SK-N-DZ (cell line): Measurements from ENCODE around the gene SLCO4A1.

Source experiments
- DNase-seq: peaks from one replicate; pipeline ENCODE4 v3.0.0-alpha.2; 2015; ENCODE audit warnings: low spot score

The SLCO4A1 gene

DNA sequence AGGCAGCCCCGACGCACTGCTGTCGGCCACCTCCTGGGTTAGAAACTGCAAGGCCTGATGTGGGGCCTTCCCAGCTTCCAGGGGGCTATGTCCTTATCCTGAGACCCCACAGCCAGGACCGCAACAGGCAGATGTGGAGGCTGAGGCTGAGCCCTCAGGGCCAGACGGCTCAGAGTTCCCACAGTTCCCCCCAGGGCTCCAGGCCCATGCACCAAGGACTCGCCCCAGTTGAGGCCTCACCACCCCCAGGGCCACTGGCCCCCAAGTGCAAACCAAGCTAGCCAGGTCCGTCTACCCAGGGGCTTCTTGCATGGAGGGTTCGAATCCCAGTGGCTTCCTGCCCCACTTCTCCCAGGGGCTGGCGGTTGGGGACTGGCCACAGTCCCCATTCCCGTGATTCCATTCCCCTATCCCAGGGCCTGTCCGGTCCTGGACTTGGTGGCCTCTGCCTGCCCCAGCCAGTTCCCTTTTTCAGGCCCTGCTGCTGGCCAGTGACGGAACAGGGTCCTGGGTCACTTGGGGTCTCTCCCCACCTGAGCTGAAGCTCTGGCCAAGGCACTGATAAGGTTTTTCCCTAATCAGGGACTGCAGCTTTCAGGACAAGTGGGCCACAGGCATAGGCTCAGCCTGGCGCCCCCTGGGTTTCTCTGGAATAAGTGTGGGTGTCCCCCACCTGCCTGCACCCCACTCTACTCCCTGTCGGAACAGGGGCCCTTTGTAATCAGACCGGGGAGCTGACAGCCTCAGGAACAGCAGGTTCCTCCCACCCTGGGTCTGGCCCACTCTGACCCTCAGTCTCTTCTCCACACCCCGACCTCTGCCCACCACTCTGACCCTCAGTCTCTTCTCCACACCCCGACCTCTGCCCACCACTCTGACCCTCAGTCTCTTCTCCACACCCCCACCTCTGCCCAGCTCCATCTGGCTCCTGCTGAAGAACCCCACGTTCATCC lies 22.0 kb downstream of the SLCO4A1 start:
- no peak for DNase-seq

DNA sequence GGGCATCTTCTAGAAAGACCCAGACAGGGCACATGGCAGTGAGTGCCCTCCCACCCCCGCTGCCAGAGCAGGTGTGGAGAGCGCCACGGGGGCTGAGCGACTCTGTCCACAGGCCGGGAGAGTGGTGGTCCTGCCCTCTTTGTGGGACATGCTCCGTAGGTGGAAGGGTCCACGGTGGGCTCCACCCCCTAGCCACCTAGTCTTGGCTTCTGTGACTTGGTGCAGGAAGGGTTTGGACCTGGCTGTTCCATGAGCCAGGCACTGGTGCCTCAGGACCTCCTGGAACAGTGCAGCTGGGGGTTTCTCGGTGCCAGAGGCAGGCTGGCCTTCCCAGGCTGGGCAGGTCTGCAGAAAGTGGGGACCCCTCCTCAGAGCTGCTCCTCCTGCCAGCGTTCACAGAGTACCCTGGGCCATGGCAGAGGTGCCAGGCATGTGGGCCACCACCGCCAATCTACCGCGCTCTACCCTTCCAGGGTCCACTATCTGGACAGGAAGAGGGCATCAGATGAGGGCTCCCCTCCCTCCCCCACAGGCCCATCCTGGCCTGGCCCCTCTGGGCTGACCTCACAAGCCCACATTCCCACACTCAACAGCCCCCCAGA lies 23.0 kb downstream of the SLCO4A1 start:
- DNase-seq = no peak

DNA sequence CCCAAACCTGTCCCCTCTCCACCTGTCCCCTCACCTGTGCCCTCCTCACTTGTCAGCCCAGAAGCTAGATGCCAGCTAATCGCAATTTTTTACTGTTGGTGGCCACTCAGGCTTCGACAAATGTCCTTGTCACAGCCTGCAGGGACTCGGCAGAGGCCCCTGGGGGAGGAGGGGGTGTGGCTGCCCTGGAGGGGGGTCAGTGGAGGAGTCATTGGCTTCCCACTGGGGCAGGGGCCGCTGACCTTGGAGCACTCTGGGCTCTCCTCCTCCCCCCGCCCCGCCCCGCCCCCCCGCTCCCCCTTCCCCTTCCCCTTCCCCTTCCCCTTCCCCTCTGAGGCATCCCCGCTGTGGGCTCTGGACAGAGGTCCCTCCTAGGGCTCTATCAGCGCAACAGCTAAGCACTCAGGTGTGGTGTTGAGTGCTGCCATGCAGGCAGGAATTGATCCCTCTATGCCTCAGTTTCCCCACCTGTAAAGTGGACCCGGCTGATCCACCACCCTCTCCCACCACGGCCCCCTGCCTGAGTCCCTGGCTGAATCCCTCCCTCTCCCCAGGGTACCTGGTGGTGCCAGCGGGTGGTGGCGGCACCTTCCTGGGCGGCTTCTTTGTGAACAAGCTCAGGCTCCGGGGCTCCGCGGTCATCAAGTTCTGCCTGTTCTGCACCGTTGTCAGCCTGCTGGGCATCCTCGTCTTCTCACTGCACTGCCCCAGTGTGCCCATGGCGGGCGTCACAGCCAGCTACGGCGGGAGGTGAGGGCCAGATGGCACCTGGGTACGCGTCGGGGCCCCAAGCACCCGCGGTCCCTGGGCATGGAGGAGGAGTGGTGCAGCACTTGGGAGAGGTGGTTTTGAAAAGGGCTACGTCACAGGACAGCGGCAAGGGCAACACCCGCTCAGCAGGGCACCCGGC lies 23.8 kb downstream of the SLCO4A1 start:
- DNase-seq = no peak

DNA sequence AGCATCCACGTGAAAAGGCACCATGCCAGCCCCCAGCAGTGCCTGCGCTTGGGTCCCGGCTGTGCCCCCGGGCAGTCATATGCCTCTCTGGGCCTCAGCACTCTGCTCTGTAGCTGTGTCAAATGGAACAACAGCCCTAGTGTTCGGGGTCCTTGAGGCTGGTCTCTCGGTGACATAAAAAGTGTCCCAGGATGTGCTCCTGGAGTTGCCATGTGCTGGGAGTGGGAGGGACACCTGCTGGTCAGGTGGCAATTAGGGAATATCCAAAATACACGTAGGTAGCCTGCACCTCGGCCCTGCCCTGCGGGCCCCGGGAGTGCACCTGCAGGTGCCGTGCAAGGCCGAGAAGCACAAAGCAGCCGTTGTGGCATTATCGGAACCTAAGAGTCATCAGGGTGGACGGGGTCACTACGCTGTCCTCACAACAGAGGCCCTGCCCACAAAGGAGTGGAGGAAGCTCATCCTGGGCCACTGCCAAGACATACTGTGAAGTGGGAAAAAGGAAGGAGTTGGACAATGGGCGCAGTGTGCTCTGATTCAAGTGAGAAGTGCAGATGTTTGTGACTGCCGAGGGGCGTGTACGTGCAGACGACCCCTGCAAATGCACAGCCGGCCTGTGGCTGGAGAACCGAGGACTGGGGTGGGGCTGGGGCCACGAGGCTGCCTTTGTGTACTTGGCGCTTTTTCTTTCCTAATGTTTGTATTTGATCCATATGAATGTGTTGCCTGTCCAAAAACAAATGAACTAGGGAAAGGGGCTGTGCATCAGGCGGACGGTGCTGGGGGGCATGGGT lies 24.6 kb downstream of the SLCO4A1 start:
- DNase-seq = no peak

DNA sequence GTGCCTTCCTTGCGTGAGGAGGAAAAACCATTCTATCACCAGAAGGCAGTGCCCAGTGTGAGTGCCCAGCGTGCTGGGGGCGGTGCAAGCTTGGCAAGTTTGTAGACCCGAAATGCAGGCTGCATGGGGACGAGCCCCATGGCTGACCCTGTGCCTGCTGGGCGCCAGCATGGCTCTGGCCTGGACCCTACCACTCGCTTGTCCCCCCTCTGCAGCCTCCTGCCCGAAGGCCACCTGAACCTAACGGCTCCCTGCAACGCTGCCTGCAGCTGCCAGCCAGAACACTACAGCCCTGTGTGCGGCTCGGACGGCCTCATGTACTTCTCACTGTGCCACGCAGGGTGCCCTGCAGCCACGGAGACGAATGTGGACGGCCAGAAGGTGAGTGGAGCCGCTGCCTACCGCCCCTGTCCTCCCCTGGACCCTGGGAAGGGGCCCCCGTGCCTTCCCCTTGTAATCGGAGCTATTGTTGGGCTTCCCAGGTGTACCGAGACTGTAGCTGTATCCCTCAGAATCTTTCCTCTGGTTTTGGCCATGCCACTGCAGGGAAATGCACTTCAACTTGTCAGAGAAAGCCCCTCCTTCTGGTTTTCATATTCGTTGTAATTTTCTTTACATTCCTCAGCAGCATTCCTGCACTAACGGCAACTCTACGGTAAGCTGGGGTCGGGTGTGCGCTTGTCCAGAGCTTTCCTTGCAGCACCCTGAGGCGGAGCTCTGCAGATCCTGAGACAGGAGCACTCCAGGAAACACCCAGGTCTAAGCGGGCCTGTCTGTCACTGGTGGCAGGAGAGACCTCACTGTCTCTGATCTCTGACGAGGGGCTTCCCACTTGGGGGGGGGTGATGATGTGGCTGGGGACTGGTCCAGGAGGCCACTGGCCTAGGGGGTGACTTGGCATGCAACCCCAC lies 25.5 kb downstream of the SLCO4A1 start:
- no peak for DNase-seq

DNA sequence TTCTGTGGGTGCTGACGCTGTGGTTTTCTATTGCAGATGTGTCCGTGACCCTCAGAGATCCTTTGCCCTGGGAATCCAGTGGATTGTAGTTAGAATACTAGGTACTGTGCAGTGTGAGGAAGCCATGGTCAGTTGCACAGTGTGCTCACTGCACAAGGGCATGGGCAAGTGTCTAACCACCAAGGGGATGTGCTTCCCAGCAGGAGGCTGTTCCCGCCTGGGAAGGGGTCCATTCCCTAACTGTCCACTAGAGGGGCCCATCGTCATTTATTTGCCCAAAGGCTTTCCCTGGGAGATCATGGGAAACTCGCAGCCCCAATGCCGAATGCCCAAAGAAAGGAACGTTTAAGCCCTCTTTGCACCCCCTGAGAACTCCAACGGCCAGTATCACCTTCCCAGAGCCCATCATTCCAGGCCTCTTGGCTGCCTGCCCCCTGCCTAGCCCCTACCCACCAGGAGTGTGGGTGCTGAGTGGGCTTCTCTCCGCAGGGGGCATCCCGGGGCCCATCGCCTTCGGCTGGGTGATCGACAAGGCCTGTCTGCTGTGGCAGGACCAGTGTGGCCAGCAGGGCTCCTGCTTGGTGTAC lies 26.2 kb downstream of the SLCO4A1 start:
- peak; percentile 84 for DNase-seq

DNA sequence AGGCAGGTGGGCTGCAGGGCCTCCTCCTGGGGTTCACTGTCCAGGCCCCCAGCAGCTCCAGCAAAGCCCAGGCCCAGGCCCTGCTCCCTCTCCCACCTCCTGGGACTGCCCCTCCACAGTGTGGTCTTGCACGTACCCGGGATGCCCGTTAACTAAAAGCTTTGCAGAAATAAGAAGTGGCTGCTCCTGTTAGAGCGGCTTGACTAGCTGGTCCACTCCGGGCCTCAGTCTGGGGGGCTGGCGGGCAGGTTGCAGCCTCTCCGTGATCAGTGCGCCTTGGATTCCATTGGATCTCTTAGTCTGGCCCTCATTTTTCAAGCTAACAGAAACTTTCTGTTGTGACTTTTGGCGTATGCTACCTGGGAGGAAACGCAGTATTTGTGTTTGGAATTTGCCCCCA lies 26.9 kb downstream of the SLCO4A1 start:
- DNase-seq = no peak

DNA sequence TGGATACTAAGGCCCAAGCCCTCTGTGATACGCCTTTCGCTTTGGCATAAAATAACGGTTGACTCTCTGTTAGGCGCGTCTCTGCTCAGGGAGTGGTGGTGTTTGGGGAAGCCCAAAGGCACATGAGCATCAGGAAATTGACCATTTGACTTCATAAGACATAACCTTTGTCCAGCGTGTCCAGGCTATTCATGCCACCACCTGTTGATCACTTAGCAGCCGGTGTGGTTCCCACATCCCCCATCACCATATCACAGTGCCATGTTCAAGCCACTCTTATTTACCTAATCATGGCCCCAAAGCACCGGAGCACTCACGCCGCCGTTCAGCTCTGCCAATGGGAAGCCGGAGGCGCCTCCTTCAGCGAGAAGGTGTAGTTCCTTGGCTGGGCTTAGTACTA lies 27.9 kb downstream of the SLCO4A1 start:
- no peak for DNase-seq

DNA sequence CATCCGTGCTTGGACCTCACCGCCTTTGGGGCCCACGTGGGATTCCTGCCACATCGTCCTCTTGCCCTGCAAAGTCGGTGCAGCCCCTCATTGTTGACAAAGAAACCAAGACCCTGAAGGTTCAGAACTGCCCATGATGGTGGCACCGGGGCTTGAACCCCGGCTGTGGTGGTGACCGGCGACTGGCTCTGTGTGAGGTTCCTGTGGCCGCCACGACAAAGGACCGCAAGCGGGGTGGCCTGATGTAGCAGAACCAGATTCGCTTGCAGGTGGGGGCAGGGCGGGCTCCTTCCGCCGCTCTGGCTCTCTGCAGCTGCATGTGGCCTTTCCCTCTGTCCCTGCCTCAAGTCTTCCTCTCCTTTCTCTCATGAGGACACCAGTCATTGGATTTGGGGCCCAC lies 28.7 kb downstream of the SLCO4A1 start:
- no peak for DNase-seq

DNA sequence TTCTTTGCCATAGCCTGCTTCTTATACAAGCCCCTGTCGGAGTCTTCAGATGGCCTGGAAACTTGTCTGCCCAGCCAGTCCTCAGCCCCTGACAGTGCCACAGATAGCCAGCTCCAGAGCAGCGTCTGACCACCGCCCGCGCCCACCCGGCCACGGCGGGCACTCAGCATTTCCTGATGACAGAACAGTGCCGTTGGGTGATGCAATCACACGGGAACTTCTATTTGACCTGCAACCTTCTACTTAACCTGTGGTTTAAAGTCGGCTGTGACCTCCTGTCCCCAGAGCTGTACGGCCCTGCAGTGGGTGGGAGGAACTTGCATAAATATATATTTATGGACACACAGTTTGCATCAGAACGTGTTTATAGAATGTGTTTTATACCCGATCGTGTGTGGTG lies 29.5 kb downstream of the SLCO4A1 start:
- no peak for DNase-seq

DNA sequence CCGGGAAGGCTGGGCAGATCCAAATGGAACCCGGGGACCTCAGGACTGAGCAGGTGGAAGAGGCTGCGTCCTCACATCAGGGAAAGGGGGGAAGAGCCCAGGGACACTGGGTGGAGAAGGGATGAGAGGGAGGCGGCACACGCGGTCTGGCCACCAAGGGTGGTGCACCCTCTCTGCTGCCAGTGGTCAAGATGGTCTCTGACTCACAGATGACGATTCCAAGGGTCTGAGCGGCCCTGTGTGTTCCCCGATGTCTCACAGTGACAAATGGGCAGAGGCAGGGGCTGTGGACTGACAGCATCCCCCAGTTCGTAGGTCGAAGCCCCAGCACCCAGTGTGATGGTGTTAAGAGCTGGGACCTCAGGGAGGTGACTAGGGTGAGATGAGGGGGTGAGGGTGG lies 32.1 kb downstream of the SLCO4A1 start:
- DNase-seq = no peak

DNA sequence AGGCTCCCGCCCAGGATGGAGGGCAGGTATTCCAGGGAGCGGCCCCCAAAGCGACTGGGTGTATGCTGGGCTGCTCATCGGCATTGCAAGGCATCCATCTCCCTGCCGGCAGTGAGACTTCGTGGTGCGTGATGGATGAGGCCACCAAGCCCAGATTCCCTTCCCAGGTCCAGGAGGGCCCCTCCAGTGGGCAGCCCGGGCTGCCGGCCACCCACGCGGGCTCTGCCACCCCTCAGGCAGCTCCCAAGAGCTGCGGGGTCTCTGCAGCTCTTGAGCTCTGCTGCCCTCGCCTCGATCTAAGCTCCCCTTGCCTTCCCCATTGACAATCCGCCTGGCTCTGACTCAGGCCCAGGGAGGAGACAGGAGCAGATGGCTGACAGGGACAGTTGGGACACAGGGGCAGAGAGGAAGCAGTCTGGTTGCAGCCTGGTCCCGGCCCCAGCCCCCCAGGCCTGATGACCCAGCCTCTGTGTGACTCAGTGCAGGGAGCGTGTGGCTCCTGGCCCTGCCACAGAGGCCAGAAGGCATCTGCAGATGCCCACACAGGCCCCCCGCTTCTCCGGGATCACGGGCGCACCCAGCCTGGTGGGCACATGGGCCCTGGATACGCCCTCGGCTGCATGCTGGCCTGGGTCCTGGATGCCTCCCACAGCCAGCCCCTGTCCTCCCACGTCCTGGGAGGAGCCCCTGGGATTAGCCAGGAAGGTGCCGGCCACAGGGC lies 33.0 kb downstream of the SLCO4A1 start:
- DNase-seq = no peak

DNA sequence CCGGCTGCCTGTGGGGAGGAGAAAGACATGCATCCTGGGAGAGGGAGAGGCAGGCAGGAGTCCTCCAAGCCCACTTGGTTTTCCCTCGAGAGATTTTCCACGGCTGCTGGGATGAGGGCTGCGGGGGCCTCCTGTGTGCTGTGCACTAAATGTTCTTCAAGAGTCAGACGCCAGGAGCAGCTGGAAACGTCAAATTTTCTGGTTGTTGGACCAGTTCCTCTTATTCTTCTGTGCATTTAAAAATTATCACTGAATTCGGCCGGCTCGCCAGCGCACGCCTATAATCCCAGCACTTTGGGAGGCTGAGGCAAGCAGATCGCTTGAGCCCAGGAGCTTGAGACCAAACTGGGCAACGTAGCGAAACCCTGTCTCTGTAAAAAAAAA lies 33.6 kb downstream of the SLCO4A1 start:
- DNase-seq = no peak

DNA sequence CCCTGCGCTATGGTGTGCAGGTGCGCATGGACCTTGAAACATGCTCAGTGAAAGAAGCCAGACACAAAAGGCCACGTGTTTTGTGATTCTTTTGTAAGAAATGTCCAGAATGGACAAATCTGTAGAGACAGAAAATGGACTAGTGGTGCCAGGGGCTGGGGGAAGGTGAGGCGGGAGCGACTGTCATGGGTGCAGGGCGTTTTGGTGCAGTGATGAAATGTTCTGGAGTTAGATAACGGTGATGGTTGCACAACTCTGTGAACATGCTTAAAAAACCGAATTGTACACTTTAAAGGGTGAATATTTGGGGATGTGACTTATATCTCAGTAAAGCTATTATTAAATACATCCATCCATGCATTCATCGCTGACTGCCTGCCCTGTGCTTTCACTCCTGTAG lies 34.7 kb downstream of the SLCO4A1 start:
- DNase-seq = no peak

DNA sequence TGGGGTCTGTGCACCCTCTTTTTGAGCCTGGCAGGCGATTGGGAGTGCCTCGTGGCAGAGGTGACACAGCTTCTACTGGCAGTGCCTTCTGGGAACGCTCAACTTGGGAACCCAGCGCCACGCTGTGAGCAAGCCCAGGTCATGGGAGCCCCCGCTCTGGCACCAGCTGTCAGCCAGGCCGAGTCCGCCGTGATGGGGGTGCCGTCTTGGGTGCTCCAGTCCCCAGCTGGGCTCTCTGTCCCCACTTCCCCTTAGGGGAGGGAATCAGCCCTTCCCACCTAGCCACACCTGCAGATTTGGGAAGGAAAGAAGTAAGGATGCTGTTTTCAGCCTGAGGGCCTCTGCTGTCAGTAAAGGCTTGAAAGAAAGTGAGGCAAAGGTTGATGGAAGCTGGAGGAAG lies 35.4 kb downstream of the SLCO4A1 start:
- DNase-seq = no peak

DNA sequence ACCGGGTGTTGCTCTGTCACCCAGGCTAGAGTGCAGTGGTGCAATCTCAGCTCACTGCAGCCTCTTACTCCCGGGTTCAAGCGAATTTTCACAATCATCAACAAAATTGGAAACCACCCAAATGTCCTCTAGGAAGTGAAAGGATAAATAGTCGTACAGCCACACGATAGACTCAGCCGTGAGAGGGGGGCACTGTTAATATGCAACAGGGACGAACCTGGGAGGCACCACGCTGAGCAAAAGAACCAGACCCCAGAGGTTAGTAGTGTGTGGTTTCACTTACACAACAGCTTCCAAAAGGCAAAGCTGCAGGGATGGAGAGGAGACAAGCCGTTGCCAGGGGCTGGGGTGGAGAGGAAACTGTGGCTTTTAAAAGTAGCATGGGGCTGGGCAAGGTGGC lies 36.2 kb downstream of the SLCO4A1 start:
- DNase-seq = no peak

DNA sequence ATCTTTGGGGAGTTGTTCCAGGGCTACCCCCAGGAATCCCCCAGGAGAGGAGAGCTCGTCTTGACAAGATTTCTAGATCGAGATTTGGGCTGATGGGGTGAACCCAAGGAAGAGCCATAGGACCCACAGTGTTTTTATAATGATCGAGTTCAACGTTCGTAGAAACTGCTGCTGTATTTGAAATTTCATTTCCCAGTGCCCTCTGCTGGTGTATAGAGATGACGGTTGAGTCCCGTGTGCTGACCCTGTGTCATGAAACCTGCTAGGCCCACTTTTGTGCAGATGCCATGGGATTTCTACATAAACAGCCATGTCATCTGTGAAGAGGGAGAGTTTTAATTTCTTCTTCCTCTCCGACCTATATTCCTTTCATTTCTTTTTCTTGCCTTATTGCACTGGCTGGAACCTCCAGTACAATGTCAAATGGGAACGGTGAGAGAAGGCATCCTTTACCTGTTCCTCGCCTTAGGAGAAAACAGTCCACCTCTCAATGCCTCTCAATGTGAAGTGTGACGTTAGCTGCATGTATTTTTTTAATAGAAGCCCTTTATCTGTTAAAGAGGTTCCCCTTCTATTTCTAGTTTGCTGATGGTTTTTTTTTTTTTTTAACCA lies 37.8 kb downstream of the SLCO4A1 start:
- no peak for DNase-seq

DNA sequence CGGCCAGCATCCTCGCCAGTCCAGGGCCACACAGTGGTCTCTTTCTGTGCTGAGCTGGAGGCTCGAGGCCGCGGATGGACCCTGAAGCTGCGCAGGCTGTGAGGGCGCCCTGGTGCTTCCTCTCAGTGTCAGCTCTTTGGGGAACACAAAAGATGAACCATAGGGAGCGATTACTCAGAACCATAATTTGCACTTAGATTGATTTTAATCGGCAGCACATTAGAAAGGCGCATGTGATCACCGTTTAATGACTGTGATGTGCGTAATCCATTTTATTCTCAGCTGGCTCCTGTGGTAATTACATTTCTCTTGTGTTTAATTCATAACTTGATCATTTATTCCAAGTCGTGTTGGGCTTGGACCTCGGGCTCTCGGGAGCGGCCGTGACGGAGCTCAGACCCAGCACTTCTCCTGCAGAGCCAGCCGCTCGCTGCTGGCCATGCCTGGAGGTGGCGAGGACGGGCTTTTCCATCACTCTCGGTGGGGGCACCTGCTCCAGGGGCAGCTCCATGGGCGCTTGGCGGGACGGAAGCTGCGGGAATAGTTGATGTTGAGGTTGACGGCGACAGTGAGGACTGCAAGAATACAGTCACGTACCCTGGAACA lies 40.7 kb downstream of the SLCO4A1 start:
- no peak for DNase-seq
